NCI-H146 treated with DMSO at 0.1 percent for 48 hours (cell line): ENCODE data around the gene NECTIN4.

Source experiments
- DNase-seq: peaks from one replicate; lab custom pipeline; 2025; ENCODE audit not compliant: unreplicated experiment; lab: John Stamatoyannopoulos, UW

NECTIN4 gene

DNA sequence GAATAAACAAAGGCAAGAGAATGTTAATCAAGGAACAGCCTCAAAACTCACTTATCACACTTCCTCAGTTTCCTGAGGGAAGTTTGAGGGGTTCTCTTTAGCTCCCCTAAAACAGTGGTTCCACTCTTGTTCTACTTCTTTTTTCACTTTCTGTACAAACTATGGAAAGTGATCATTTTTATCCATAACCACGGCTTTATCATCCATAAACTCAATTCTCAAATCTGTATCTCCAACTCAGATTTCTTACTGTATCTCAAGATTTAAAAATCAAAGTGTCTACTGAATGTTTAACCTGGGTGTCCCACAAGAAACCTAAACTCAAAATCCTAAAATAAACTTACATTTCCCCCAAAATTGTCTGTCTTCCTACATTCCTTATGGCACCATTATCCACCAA, 24.6 kb upstream of the NECTIN4 start:
- DNase-seq = no peak

DNA sequence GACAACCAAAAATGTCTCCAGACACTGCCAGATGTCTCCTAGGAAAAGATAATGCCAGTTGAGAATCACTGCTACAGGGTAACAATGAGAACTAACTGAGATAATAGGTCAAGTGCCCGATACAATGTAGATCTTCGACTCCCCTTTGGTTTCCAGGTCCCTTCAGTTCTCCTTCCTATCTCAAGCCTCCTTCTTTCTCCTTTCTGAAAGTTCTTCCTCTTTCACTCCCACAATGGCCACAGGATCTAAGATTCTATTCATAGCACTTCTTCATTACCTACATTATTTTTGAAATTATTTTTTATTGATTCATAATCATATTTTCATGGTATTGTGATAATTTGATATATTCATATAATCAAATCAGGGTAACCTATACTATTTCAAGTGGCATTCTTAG, 22.2 kb upstream of the NECTIN4 start:
- DNase-seq = no peak

- DNase-seq = no peak
Measured at GRCh38 chr1:161111117-161111516, 21.8 kb upstream of the NECTIN4 start.

- no peak for DNase-seq
Measured at GRCh38 chr1:161106431-161106830, 17.1 kb upstream of the NECTIN4 start.

- DNase-seq = no peak
Measured at GRCh38 chr1:161100556-161100955, 11.2 kb upstream of the NECTIN4 start.

GRCh38 chr1:161099090-161099802, 9.9 kb upstream of the NECTIN4 start:
- DNase-seq = no peak

GRCh38 chr1:161098210-161099068, 9.1 kb upstream of the NECTIN4 start, which contains the start of gene KLHDC9:
Gene KLHDC9 (plus strand): TSS chr1:161098361. CDS start chr1:161098536, 175 bp downstream.
- DNase-seq = peak; percentile 83

DNA sequence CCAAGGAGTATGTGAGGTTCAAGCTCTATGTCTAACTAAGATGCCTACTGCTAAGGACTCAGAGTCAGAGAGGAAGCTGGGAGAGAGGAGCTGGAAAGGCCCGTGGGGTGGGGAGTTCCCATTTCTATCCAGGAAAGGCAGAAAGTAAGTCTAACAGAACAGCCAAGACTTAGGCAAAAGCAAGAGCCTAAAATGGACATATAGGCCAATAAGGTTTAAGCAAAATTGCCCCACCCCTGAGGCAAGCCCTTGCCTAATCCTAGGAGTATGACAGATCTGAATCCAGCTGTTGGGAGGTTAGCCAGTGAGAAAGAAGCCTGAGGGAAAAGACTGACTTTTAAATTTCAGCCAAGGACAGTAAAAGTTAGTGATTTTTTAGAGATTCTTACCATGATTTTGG, 7.2 kb upstream of the NECTIN4 start:
- DNase-seq = no peak

DNA sequence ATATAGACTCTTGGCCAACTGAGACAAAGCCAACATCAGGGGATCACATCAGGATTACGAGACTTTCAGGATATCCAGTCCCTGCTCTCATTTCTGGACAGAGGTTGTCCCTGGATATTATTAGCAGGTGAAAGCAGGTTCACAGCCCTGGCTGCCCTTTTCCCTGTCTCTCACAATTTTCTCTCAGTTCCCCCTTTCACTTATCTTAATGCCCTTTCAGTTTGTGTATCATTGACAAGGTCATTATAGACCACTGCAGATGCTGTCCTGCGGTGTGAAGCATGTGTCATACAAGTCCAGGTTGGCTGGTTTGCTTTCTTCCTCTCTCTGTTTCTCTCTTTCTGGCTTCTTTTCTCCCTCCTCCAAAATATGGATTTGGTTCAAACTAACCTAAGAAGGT, 6.7 kb upstream of the NECTIN4 start:
- no peak for DNase-seq

DNA sequence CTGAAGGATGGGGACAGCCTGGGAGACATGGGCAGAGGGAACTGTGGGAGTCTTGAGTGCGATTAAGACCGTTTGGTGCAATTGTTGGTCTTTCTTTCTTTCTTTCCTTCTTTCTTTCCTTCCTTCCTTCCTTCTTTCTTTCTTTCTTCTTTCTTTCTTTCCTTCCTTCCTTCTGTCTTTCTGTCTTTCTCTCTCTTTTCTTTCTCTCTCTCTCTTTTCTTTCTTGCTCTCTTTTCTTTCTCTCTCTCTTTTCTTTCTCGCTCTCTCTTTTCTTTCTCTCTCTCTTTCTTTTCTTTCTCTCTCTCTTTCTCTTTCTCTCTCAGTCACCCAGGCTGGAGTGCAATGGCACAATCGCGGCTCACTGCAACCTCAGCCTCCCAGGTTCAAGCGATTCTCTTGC, 5.9 kb upstream of the NECTIN4 start:
- no peak for DNase-seq

- DNase-seq = no peak
Measured at GRCh38 chr1:161094481-161094880, 5.1 kb upstream of the NECTIN4 start.

DNA sequence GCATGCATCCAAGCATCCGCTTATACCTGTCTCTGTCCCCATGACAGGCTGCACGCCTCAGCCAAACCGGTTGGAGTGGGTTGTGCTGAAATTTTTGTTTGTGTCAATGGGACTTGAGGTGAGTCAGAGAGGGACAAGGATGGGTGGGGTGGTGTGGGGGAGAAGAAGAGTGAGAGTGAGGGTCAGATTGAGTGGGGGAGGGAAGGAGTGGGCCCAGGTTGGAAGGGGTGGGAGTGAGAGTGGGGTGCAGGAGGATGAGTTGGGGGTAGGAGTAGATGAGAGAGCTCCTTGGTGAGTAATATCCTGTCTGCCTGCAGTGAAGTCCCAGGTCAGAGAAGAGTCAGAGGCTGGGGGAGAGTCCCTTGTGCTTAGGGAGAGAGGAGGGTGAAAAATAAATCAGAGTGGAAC, 3.3 kb upstream of the NECTIN4 start:
- DNase-seq = no peak

DNA sequence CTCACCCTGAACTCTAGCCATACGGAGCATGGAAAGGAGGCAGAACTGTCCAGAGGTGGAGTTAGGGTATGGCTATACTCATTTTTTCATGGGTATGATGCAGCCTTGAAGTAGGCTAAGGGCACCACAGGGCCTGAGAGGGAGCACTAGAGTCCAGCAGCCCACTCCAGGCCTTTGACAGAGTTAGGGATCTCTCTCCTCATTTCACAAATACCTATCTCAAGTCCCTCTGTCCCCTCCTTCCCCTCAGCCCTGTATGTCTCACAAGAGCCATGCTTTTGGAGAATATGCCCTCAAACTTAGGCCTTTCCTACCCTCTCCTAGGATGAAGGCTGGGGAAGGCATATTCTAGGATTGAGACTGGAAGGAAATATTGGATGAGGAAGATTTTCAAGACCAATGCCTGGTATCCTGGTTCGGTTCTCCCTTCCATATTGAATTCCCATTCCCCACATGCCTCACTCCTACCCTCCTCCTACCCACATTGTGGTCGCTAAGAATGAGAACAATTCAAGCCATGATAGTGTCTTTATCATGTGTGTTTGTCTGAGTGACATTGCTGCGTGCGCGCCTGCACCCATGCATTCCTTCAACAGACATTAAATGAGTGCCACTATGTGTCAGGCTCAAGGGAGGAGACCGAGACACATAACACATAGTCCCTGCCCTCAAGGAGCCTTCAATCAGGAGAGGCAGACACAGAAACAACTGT, 2.6 kb upstream of the NECTIN4 start:
- DNase-seq = no peak

GRCh38 chr1:161091093-161091492, 1.7 kb upstream of the NECTIN4 start:
- DNase-seq = no peak

DNA sequence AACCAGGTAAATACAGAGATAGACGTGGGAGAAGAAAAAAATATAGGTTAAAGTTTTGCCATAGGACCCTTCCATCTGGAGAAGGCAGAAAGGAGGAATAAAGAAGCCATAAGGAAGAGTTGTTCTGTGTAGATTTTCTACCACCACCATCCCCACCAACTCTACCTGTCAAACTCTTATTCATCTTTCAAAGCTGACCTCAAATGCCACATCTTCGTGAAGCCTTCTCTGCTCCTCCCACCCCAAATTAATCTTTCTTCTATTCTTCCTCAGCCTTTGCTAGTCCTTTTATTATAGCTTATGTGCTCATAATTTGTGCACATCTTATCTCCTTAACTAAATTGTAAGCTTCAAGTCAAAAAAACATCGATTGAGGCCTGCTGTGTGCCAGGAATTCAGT, 1.3 kb upstream of the NECTIN4 start:
- DNase-seq = no peak

DNA sequence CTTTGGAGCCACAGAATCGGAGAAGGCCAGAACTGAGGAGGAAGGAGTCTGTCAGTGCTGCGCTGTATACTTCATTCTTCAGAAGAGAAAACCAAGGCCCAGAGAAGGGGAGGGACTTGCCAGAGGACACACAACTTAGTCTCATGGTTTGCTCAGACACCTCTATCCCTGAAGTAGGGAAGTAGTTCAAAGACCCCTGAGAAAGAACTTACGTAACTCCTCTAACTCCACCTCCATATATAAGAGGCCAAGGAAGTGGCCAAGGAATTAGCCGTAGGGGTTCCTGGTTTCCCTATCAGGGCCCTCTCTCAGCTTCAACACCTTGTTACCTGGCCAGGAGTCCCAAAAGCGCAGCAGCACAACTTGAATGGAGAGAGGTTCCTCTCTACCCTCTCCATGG, 580 bp upstream of the NECTIN4 start:
- no peak for DNase-seq

DNA sequence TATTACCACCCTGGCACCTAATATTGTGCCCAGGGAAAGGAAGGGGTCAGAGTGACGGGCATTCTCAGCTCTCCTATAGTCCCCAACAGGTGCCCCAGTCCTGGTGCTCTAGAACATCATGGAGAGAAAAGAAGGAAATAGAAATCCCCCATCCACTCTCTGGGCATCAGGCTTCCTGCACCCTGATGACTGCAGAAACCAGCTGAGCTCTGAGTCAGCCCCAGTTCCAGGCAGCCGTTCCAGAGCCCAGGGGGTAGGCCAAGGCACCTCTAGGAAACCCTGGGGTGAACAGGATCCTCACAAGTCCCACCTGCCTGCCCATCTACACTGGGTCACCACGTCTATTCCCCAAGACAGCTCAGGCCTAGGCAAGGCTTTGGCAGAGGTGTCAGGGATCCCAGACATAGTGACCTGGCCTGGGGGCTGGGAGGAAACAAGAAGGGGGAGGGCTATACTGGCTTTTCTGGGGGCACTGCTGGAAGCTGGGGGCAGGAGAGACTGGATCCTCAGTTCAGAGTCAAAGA, 709 bp downstream of the NECTIN4 start:
- DNase-seq = no peak

DNA sequence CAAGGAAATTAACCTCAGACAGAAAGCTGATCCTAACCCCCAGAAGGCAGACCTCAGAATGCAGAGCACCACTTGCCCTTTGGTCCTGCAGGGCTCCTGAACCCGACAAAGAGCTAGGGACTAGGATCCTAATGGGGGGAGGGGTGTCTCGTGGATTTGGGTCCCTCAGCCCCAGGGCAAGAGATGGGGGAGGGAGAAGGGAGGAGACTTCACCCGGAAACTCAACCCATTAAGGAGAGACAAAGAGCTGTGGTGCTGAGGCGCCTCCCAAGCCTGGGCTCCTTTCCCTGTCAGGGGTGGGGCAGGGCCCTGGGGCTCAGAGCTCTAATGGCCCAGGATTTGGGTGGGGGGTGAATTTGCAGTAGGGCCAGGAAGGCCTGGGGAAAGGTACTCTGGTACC, 2.9 kb downstream of the NECTIN4 start:
- no peak for DNase-seq

GRCh38 chr1:161085165-161085564, 4.2 kb downstream of the NECTIN4 start:
- no peak for DNase-seq

DNA sequence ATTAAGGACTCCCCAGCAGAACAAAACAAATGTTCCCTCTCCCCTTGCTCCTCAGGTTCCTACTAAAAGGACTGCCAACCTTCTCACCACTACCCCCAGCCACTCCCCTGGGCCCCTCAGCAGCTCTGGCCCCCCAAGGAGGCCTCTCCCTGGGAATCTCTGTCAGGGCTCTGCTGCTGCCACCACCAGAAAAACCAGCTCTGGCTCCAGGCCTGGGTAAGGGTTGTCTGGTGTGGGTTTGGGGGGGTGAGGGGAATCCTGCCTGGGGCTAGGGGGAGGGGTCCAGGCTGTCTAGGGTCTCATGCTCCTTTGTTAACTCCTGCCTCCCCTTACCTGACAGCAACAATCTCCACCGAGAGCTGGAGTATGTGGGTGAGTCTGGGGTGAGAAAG, 4.8 kb downstream of the NECTIN4 start:
- DNase-seq = no peak

- DNase-seq = no peak
Measured at GRCh38 chr1:161083748-161084596, 5.4 kb downstream of the NECTIN4 start.
